GM23248 (cell line): ENCODE measurements around the gene RAD21L1.

Experiments used
- EZH2 ChIP-seq: fragments of 200-600 bp; sonication (generic); IDR thresholded peaks from 2 replicates; pipeline ENCODE4 v1.6.1; 2018; ENCODE audit warnings: antibody characterized with exemption, mild to moderate bottlenecking; ENCODE audit not compliant: insufficient read depth, poor library complexity, severe bottlenecking
- EZH2phosphoT487 ChIP-seq: fragments of 200-600 bp; sonication (generic); IDR thresholded peaks from 2 replicates; pipeline ENCODE4 v1.6.1; 2018; ENCODE audit warnings: antibody characterized with exemption, moderate library complexity, mild to moderate bottlenecking, low read depth; ENCODE audit not compliant: insufficient read depth

GRCh38 chr20:1277529-1278322, 51.9 kb downstream of the RAD21L1 start:
- TF ChIP-seq EZH2 = no peak
- TF ChIP-seq EZH2phosphoT487 = no peak
